GM18526 (cell line): ENCODE measurements around the gene WDR93.

Source experiments
- POLR2A ChIP-seq: IDR thresholded peaks from 3 replicates; pipeline ENCODE4 v1.6.1; 2011; ENCODE audit not compliant: insufficient read length; ENCODE audit errors: extremely low read depth

WDR93 gene

DNA sequence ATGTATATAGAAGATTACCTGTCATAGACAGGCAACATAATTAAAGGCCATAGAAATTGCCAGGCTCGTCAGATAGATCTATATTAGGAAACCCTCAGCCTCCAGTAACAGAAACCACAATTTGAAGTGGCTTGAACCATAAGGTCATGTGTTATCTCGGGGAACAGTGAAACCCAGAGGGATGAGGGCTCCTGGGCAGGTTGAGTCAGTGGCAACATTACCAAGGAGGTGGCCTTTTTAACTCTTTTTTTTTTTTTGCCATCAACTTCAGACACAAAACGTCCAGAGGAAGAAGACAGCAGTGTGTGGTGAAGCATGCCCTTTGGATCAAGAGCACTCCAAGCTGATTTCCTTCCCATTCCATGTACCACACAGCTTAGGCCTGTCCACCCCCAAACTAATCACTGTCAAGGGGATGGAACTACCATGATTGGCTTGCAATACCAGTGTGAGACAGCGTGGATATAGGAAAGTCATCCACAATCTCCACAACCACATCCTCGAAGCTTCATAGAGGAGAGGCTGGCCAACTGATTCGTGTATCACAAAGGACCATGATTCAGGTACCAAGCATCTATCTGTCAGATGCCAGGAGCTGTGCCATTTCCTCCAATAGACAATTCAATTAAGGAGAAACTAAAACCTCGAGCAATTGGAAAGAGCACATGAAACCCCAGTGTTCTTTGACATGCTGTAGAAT is 34.3 kb upstream of the WDR93 start:
- TF ChIP-seq POLR2A: no peak

DNA sequence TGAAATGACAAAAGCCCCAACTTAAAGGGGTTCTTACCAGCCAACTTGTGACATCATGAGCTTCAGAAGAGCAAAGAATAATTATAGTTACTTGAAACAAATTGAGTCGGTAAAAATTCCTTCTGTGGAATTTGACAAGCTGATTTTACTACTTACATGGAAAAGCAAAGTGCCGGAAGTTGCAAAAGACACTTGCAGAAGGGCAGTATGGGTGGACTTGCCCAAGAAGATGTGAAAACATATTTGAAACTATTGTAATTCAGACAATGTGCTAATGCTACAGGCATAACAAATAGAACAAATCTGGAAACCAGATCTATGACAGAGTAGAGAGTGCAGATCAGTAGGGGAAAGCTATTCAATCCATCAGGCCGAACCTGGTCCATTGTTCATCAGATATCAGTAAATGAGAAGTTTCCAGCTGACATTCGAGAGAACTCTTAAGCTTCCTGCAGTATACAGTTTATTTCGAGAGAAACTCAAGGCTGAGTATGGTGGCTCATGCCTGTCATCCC is 32.9 kb upstream of the WDR93 start:
- TF ChIP-seq POLR2A: no peak

DNA sequence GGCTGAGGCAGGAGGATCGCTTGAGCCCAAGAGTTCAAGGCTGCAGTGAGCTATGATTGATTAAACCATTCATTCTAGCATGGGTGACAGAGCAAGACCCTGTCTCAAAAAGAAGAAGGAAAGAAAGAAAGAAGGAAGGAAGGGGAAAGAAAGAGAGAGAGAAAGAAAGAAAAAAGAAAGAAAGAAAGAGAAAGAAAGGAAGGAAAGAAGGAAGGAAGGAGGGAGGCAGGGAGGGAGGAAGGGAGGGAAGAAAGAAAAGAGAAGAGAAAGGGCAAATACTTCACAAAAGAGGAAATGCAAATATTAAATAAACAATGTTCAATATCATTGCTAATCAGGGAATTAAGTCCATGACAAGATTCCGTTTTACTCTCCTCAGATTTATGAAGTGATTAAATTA is 31.3 kb upstream of the WDR93 start:
- no peak for TF ChIP-seq POLR2A

DNA sequence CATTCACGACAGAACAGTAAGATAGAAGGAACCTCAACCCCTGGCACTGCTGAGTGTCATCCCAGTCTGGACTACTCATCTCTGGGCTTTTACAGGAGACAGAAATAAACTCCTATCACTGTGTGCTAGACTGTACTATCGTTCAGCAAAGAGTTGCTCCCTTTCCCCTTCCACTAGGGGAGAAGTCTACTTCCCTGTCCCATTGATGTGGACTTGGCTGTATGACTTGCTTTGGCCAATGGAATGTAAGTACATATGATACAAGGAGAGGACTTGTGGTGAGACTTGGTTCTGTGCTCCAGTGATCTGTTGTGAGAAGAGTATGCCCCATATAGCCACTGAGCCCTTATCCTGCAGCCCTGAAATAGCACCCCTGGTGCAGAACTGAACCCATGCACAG is 30.1 kb upstream of the WDR93 start:
- TF ChIP-seq POLR2A: no peak

- no peak for TF ChIP-seq POLR2A
These were observed 27.6 kb upstream of the WDR93 start for GRCh38 chr15:89662893-89663626.

GRCh38 chr15:89664441-89665350 is 25.9 kb upstream of the WDR93 start:
- no peak for TF ChIP-seq POLR2A

DNA sequence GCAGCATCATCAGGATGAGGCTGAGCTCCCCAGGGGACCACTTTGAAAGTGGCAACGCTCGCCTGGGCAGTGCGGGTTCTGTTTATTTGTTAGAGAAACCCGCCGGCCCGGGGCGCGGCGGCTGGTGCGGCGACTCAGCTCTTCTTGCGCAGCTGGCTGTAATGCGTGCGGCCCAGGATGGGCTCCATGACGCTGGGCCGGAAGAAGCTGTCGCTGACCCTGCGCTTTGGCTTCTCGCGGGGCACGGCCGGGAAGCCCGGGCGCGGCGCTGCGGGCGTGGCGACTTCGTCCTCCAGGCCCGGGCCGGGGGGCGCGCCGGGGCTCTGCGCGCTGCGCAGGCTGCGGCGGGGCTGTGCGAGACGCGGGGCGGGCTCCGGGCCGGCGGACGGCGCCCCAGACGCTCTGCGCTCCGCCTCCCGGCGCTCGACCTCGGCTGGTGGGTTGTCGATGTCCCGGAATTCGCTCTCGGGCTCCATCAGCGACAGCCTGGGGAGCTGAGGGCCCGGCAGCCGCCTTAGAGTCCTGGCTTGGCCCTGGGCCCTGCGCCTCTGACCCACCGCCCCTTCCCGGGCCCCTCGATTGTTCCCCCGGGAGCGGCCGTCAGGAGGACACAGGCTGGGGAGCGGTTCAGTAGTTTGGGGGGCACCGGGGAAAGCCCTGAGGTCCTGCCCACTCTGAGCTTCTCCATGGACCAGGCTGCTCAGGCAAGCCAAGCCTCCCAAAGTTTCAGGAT is 25.0 kb upstream of the WDR93 start:
- TF ChIP-seq POLR2A: no peak

DNA sequence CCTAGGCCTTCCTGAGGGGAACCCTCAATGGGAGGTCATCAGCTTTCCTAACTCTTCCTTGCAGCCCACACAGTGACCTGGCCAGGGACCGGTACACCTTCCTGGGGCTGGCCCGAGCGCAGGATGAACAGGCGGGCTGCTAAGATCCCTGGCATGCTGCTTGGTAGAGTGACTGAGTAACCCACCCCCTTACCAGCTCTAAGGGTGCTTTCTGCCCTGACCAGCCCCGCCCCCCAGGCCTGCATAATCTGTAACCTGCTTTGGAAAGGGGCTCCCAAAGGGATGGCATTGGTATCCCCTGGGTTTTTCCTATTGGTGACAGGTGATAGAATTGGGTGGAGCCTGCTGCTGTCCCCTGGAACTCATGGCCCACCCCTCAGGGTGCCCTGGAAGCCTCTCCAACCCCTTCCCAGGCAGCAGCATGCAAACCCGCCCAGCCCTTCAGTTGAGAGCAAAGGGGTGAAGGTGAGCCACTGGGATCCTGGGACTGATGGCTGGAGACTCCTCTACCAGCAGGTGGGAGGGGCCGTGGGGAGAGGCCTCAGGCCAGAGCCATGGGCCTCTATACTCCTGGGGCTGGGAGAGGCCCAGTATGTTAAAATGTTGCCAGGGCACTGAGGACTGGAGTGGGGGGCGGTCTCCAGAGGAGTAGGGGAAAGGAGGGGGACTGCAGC is 24.3 kb upstream of the WDR93 start:
- no peak for TF ChIP-seq POLR2A

- no peak for TF ChIP-seq POLR2A
These were observed 23.5 kb upstream of the WDR93 start for GRCh38 chr15:89666858-89667705.

GRCh38 chr15:89667706-89667960 is 23.0 kb upstream of the WDR93 start:
- no peak for TF ChIP-seq POLR2A

GRCh38 chr15:89668171-89668570 is 22.4 kb upstream of the WDR93 start:
- no peak for TF ChIP-seq POLR2A

DNA sequence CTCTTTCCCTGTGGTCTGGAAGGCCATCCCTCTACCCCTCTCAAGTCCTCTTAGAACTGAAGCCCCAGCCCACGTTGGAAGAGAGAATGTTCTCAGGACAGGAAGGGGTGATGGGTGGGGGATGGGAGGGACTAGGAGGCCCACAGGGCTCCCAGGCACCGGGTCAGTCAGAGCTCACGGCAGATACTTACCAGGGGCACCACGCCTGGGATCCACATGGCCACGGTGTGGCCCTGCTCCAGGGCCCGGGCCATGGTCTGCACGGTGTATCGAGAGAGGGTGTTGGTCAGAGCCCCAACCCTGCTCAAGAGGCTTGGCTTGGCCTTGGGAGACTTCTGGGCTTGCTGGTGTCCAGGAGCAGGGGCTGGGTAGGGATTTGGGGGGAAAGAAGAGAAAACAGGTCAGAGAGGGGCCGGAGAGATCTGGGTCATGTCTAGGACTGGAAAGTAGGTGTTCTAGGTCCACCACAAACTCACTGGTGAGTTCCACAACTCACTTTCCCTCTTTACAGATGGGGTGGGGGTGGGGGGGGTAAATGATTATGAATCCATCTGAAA is 21.2 kb upstream of the WDR93 start:
- no peak for TF ChIP-seq POLR2A

DNA sequence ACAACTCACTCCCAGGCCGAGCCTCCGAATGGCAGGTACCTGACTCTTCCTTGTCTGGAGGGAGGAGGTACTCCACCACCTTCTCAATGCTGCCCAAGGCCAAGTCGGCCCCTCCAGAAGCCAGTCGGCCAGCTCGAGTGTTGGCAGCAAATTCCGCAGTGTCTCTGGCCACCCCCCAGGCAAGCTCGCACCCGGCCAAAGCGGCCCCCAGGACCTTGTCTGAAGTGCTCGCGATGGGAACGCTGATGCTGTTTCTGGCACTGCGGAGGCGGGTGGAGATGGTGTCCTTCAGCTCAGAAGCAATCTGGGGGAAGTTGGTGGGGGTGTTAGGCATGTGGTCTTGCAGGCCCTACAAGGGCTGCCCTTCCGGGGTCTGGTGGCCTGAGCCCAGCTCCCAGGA is 20.7 kb upstream of the WDR93 start:
- TF ChIP-seq POLR2A: no peak

DNA sequence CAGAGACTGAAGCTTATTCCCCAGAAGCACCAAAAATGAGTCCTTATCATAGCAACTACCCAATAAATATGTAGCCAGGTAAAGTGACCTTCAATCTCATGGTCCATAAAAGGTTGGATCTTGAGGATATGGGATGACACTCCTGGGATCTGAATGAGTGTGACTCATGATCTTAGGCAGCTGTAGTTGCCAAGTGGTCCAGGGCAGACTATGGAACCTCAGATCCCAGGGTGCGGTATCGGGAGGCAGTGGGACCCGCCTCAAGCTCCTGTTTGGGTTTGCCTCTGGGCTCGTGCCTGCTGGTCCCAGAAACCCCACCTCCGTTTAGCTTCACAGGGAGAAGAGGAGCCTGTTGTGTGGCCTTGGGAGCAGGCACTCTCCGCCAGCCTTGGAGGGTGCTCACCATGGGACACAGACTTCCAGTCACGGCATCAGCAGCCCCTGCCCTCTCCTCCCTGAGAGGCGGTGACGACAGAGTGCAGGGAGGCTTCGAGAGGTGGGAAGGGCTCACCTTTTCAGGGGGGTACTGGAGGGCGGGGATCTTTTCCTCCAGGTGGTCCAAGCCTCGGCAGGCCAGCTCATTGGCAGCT is 19.5 kb upstream of the WDR93 start:
- no peak for TF ChIP-seq POLR2A

GRCh38 chr15:89671687-89672086 is 18.9 kb upstream of the WDR93 start:
- no peak for TF ChIP-seq POLR2A
